ENCODE data around the gene SMIM5. TPM values are rescaled to one million over a fixed set of nuclear protein-coding genes. Genes with fewer than 3 reads are reported as not detected.

SMIM5 gene
- total RNA-seq, 2 donors from 2014 or later: 0.27 to 0.28 TPM

DNA sequence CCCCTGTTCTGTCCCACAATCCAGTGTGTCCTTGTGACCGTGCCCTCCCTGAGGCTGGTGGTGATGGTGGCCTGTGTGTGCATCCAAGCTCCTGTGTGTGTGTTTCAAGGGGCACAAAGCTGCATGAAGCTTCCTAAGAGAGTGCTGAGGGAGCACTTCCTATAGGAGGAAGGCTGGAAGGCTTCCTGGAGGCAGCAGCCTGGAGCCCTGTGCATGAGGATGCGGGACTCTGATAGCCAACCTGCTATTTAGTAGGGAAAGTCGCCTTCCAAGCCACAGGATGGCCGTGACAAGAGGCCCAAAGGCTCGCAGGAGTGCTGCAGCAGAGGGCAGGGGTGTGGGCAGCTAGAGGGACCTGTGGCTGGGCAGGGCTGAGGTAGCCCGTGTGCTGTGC, 37.3 kb upstream of the SMIM5 start:
- Histone ChIP-seq H3K27ac (no peak overlapping the region), H3K4me1 (ENCODE audit: control insufficient read depth in 1 of 2, low read depth in 2 of 2) (no peaks in the 10 kb centered on the region), H3K9me3 (no peaks in the 10 kb centered on the region), H3K4me3 (no peak overlapping the region), H3K27me3 (replicated peaks; ENCODE audit: insufficient read depth) (no peaks in the 10 kb centered on the region), H3K36me3 (no peaks in the 10 kb centered on the region)
- ATAC-seq (ENCODE audit: insufficient number of reproducible peaks, low FRiP score, low read depth): no peak
- DNase-seq (ENCODE audit: low spot score): no peak
- TF ChIP-seq, protein P1, sequence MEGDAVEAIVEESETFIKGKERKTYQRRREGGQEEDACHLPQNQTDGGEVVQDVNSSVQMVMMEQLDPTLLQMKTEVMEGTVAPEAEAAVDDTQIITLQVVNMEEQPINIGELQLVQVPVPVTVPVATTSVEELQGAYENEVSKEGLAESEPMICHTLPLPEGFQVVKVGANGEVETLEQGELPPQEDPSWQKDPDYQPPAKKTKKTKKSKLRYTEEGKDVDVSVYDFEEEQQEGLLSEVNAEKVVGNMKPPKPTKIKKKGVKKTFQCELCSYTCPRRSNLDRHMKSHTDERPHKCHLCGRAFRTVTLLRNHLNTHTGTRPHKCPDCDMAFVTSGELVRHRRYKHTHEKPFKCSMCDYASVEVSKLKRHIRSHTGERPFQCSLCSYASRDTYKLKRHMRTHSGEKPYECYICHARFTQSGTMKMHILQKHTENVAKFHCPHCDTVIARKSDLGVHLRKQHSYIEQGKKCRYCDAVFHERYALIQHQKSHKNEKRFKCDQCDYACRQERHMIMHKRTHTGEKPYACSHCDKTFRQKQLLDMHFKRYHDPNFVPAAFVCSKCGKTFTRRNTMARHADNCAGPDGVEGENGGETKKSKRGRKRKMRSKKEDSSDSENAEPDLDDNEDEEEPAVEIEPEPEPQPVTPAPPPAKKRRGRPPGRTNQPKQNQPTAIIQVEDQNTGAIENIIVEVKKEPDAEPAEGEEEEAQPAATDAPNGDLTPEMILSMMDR (IDR thresholded peaks at IDR 0.05): no peak

DNA sequence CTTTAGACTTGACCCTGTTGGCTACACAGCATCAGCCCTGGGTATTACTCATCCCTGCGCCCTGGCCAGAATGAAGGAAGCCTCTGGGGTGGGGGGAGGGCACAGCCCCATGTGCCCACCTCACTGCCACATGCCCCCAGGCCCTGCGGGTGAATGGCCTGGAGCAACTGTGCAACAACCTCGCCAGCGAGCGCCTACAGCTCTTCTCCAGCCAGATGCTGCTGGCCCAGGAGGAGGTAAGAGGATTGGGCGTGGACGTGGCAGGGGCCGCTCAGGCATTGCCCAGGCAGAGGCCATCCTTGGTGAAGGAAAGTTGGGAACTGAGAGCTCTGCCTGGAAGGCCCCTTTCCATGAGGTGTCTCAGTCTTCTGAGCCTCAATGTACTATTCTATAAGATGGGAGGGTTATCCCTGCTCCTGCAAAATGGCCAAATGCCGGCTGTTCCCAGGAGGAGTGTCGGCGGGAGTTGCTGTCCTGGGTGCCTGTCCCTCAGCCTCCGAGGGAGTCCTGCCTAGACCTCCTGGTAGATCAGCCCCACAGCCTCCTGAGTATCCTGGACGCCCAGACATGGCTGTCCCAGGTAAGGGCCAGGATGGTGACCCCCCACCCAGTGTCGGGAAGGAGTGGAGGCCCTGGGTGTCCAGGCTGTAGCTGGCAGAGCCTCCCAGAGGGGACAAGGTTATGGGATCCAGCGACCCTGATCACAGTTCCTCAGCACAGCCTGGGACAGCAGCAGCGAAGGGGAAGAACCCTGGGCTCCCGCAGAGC, 36.7 kb upstream of the SMIM5 start:
- ATAC-seq (ENCODE audit: insufficient number of reproducible peaks, low FRiP score, low read depth) (no peak), DNase-seq (ENCODE audit: low spot score) (no peak)
- no peaks in the 10 kb centered on the region for H3K36me3 ChIP-seq
- TF ChIP-seq, protein P1 (IDR thresholded peaks at IDR 0.05): no peak
- H3K9me3 ChIP-seq: no peaks in the 10 kb centered on the region
- H3K27ac ChIP-seq: no peak overlapping the region
- H3K4me1 ChIP-seq (ENCODE audit: control insufficient read depth in 1 of 2, low read depth in 2 of 2): no peaks in the 10 kb centered on the region
- H3K27me3 ChIP-seq (replicated peaks; ENCODE audit: insufficient read depth): no peaks in the 10 kb centered on the region
- no peak overlapping the region for H3K4me3 ChIP-seq

DNA sequence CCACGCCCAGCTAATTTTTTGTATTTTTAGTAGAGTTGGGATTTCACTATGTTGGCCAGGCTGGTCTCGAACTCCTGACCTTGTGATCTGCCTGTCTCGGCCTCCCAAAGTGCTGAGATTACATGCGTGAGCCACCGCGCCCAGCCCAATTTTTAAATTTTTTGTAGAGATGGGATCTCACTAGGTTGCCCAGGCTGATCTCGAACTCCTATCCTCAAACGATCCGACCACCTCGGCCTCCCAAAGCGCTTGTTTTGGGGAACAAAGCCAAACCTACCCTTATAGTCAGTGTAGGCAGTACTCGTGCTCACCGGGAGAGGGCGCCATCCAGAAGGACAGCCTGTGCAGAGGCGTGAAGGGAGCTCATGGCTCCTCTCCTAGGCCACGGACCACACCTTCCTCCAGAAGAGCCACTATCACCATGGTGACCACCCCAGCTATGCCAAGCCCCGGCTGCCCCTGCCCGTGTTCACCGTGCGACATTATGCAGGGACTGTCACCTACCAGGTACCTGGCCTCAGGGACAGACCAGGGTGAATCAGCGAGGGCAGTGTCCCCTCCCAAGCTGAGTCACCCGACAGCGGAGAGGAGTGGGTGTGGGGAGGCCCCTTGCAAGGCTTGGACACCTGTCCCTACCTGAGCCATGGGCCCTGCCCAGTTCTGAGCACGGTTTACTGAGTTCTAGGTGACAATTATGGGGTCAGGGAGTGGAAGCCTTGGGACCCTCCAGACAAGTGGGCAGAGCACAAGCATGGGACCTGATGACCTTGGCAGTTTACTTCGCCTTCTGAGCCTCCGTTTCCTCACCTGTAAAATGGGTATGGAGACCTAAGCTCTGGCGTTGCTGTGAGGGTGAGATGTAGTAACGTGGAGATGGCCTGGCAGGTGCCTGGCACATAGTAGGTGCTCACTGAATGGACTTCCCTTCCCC, 31.9 kb upstream of the SMIM5 start:
- H3K27me3 ChIP-seq (replicated peaks; ENCODE audit: insufficient read depth): no peaks in the 10 kb centered on the region
- no peaks in the 10 kb centered on the region for H3K4me1 ChIP-seq (ENCODE audit: control insufficient read depth in 1 of 2, low read depth in 2 of 2)
- TF ChIP-seq, protein P1 (IDR thresholded peaks at IDR 0.05): peak; percentile 60
- H3K9me3 ChIP-seq: no peaks in the 10 kb centered on the region
- no peak overlapping the region for H3K4me3 ChIP-seq
- no peak overlapping the region for H3K27ac ChIP-seq
- H3K36me3 ChIP-seq: no peaks in the 10 kb centered on the region
- DNase-seq (ENCODE audit: low spot score): no peak
- no peak for ATAC-seq (ENCODE audit: insufficient number of reproducible peaks, low FRiP score, low read depth)

DNA sequence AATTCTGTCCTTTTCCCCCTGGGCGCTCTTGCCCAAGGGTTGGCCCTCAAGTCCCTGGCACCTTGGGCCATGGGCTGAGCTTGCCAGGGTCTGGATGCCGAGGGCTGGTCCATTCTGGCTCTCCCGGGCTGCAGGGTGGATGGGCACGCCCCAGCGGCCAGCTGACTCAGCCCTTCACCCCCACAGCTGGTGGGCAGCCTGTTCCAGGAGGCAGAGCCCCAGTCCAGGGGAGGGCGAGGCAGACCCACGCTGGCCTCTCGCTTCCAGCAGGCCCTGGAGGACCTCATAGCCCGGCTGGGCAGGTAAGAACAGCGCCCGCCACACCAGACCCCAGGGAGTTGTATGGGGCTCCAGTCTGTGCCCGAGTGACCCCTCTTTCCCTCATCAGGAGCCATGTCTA, 30.6 kb upstream of the SMIM5 start:
- Histone ChIP-seq H3K27me3 (replicated peaks; ENCODE audit: insufficient read depth) (no peaks in the 10 kb centered on the region), H3K4me1 (ENCODE audit: control insufficient read depth in 1 of 2, low read depth in 2 of 2) (no peaks in the 10 kb centered on the region), H3K36me3 (no peaks in the 10 kb centered on the region), H3K27ac (no peak overlapping the region), H3K9me3 (no peaks in the 10 kb centered on the region), H3K4me3 (no peak overlapping the region)
- DNase-seq (ENCODE audit: low spot score) (no peak), ATAC-seq (ENCODE audit: insufficient number of reproducible peaks, low FRiP score, low read depth) (no peak)
- TF ChIP-seq, protein P1 (IDR thresholded peaks at IDR 0.05): no peak

DNA sequence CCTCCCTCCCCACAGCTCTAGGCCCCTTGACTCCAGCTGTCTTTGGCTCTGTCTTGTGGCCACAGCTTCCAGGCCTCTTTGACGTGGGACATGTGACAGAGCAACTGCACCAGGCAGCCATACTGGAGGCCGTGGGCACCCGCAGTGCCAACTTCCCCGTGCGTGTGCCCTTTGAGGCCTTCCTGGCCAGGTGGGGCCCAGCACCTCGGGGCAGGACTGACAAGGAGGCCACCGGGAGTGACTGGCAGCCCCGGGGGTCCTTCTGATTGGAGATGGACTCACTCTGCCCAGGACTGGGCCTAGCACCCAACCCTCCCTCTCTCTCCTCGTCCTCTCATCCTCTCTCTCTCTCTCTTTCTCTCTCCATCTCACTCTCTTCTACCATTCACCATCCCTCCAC, 30.1 kb upstream of the SMIM5 start:
- ATAC-seq (ENCODE audit: insufficient number of reproducible peaks, low FRiP score, low read depth) (no peak), DNase-seq (ENCODE audit: low spot score) (no peak)
- H3K4me1 ChIP-seq (ENCODE audit: control insufficient read depth in 1 of 2, low read depth in 2 of 2): no peaks in the 10 kb centered on the region
- no peaks in the 10 kb centered on the region for H3K9me3 ChIP-seq
- no peak overlapping the region for H3K4me3 ChIP-seq
- TF ChIP-seq, protein P1 (IDR thresholded peaks at IDR 0.05): no peak
- no peaks in the 10 kb centered on the region for H3K27me3 ChIP-seq (replicated peaks; ENCODE audit: insufficient read depth)
- H3K27ac ChIP-seq: no peak overlapping the region
- no peaks in the 10 kb centered on the region for H3K36me3 ChIP-seq

Data from thoracic aorta (tissue), 2 donors.